ENCODE results near the gene MKRN2OS.

MKRN2OS gene

GRCh38 chr3:12509466-12509865 lies 35.8 kb downstream of the MKRN2OS start:
- H3K36me3 Mint-ChIP-seq, result peaks cover 34% of the 10 kb centered on the region
- no peak overlapping the region for H3K27ac Mint-ChIP-seq
- H3K4me1 Mint-ChIP-seq, result no peaks in the 10 kb centered on the region
- no peaks in the 10 kb centered on the region for H3K9me3 Mint-ChIP-seq
- ATAC-seq (no peak), DNase-seq (ENCODE audit: low spot score in 2 of 2) (no peak)
- no peak overlapping the region for H3K4me3 Mint-ChIP-seq

- H3K27ac Mint-ChIP-seq, result no peak overlapping the region
- ATAC-seq, result no peak
- no peaks in the 10 kb centered on the region for H3K9me3 Mint-ChIP-seq
- H3K4me3 Mint-ChIP-seq, result no peak overlapping the region
- DNase-seq (ENCODE audit: low spot score in 2 of 2), result no peak
- H3K36me3 Mint-ChIP-seq, result peaks cover 42% of the 10 kb centered on the region
- H3K4me1 Mint-ChIP-seq, result no peaks in the 10 kb centered on the region
Observed at GRCh38 chr3:12508291-12508700, 37.0 kb downstream of the MKRN2OS start.

- Mint-ChIP-seq H3K36me3 (peaks cover 46% of the 10 kb centered on the region), H3K9me3 (no peaks in the 10 kb centered on the region), H3K4me1 (no peaks in the 10 kb centered on the region), H3K4me3 (no peak overlapping the region), H3K27ac (no peak overlapping the region)
- ATAC-seq (no peak), DNase-seq (ENCODE audit: low spot score in 2 of 2) (no peak)
Observed at GRCh38 chr3:12507591-12508281, 37.6 kb downstream of the MKRN2OS start.

- ATAC-seq, result no peak
- no peaks in the 10 kb centered on the region for H3K9me3 Mint-ChIP-seq
- H3K4me3 Mint-ChIP-seq, result no peak overlapping the region
Observed at GRCh38 chr3:12506201-12506709, 39.0 kb downstream of the MKRN2OS start.

GRCh38 chr3:12503126-12503957 lies 42.0 kb downstream of the MKRN2OS start:
- ATAC-seq (no peak), DNase-seq (ENCODE audit: low spot score in 2 of 2) (no peak)
- Mint-ChIP-seq H3K27ac (no peak overlapping the region), H3K4me1 (no peaks in the 10 kb centered on the region), H3K9me3 (no peaks in the 10 kb centered on the region), H3K36me3 (peaks cover 71% of the 10 kb centered on the region), H3K4me3 (no peak overlapping the region)

More at GRCh38 chr3:12506201-12506709, 39.0 kb downstream of the MKRN2OS start:
- DNase-seq (ENCODE audit: low spot score in 2 of 2), result no peak
- Mint-ChIP-seq H3K4me1 (no peaks in the 10 kb centered on the region), H3K27ac (no peak overlapping the region), H3K36me3 (peaks cover 54% of the 10 kb centered on the region)

- peaks cover 80% of the 10 kb centered on the region for H3K36me3 Mint-ChIP-seq
- DNase-seq (ENCODE audit: low spot score in 2 of 2), result no peak
- no peak for ATAC-seq
Observed at GRCh38 chr3:12501360-12502020, 43.8 kb downstream of the MKRN2OS start.

GRCh38 chr3:12499474-12499873 lies 45.8 kb downstream of the MKRN2OS start:
- DNase-seq (ENCODE audit: low spot score in 2 of 2), result no peak

More at GRCh38 chr3:12501360-12502020, 43.8 kb downstream of the MKRN2OS start:
- no peaks in the 10 kb centered on the region for H3K4me1 Mint-ChIP-seq
- H3K4me3 Mint-ChIP-seq, result no peak overlapping the region
- no peaks in the 10 kb centered on the region for H3K9me3 Mint-ChIP-seq
- no peak overlapping the region for H3K27ac Mint-ChIP-seq

GRCh38 chr3:12496453-12496761 lies 48.9 kb downstream of the MKRN2OS start:
- ATAC-seq, result no peak
- peaks cover 69% of the 10 kb centered on the region for H3K36me3 Mint-ChIP-seq
- H3K4me1 Mint-ChIP-seq, result no peaks in the 10 kb centered on the region
- no peaks in the 10 kb centered on the region for H3K9me3 Mint-ChIP-seq
- H3K4me3 Mint-ChIP-seq, result no peak overlapping the region
- no peak overlapping the region for H3K27ac Mint-ChIP-seq
- no peak for DNase-seq (ENCODE audit: low spot score in 2 of 2)

More at GRCh38 chr3:12499474-12499873, 45.8 kb downstream of the MKRN2OS start:
- Mint-ChIP-seq H3K27ac (no peak overlapping the region), H3K4me3 (no peak overlapping the region), H3K4me1 (no peaks in the 10 kb centered on the region), H3K9me3 (no peaks in the 10 kb centered on the region), H3K36me3 (peaks cover 75% of the 10 kb centered on the region)
- ATAC-seq, result no peak

- Mint-ChIP-seq H3K36me3 (peaks cover 73% of the 10 kb centered on the region), H3K9me3 (no peaks in the 10 kb centered on the region), H3K4me1 (no peaks in the 10 kb centered on the region), H3K27ac (no peak overlapping the region), H3K4me3 (no peak overlapping the region)
- no peak for ATAC-seq
- no peak for DNase-seq (ENCODE audit: low spot score in 2 of 2)
Observed at GRCh38 chr3:12495749-12496452, 49.4 kb downstream of the MKRN2OS start.

- Mint-ChIP-seq H3K4me3 (no peak overlapping the region), H3K4me1 (peaks cover 14% of the 10 kb centered on the region), H3K9me3 (no peaks in the 10 kb centered on the region), H3K36me3 (peaks cover 53% of the 10 kb centered on the region), H3K27ac (no peak overlapping the region)
- ATAC-seq, result no peak
- DNase-seq (ENCODE audit: low spot score in 2 of 2), result no peak
Observed at GRCh38 chr3:12490547-12490946, 54.8 kb downstream of the MKRN2OS start.

- Mint-ChIP-seq H3K9me3 (no peaks in the 10 kb centered on the region), H3K27ac (no peak overlapping the region), H3K36me3 (peaks cover 47% of the 10 kb centered on the region), H3K4me1 (peaks cover 21% of the 10 kb centered on the region), H3K4me3 (no peak overlapping the region)
- no peak for ATAC-seq
- no peak for DNase-seq (ENCODE audit: low spot score in 2 of 2)
Observed at GRCh38 chr3:12489832-12490231, 55.5 kb downstream of the MKRN2OS start.

Data from stimulated activated effector memory CD8-positive, alpha-beta T cell treated with anti-CD3 and anti-CD28 coated beads, Interleukin-12 subunit alpha, Interleukin-12 subunit beta, amount 100 ng/mL, for 72 hours (primary cell).